A172 (cell line): ENCODE measurements around the gene GPAM. TPM values are rescaled to one million over a fixed set of nuclear protein-coding genes. Genes with fewer than 3 reads are reported as not detected.
"Not testable (repeated sequence)": the region's sequence is repeated elsewhere in the genome, so short reads cannot be mapped to it uniquely, and the experiment has no call there.

Experiments
- DNase-seq: peaks from one replicate; pipeline ENCODE4 v3.0.0-alpha.2; 2015; ENCODE audit warnings: low spot score
- total RNA-seq: library from RNA; depleted of rRNA; stranded (reverse); fragments of >200 nt; shearing (Covaris generic); gene quantifications from 2 replicates; pipeline ENCODE4 v1.2.3, GENCODE V29; 2014

Gene GPAM
- total RNA-seq, 1 experiment from 2014 or later, result 12.0 TPM

DNA sequence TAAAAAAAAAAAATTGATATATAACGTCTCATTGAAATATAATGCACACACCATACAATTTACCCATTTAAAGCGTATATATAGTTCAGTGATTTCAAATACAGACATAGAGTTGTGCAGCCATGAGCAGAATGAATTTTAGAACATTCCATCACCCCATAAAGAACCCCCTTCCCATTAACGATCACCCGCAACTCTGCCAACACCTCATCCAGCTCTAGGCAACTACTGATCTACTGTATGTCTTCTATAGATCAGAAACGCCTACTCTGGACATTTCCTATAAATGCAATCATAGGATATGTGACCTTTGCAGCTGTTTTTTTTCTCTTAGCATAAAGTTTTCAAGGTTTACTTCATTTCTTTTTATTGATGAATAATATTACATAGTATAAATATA lies 33.4 kb upstream of the GPAM start:
- no peak for DNase-seq

GRCh38 chr10:112216151-112216550 lies 32.6 kb upstream of the GPAM start:
- no peak for DNase-seq

- DNase-seq, result no peak
Observed at GRCh38 chr10:112215342-112215774, 31.8 kb upstream of the GPAM start.

DNA sequence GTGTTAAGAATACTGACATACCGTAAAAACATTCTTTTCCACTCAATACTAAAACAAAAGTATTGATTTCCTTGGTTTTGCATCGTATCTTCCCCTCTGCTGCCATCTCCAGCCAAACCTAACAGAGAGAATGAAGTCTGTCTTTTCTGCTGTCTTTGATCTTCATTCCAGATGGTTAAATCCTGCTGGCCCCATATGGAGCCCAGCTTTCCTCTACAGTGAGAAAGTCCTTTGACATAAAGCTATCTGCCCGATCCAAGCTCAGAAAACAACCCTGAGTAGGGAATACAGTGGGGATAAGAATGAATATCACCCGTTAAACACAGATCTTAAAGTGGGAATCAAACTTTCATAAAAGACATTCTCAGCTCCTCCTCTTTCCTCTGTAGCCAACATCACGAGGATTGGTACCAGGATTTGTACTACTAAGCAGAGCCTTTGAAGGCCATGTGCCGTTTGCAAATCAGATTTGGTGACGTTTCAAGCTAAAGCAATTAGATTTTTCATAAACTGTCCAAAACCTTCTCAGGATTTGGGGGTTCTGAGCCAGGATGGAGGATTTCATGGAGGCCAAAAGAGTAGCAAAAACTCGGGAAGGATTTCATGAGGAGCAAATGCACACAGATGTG lies 30.8 kb upstream of the GPAM start:
- DNase-seq, result no peak

- DNase-seq, result peak; percentile 31
Observed at GRCh38 chr10:112213836-112214235, 30.3 kb upstream of the GPAM start.

GRCh38 chr10:112213098-112213823 lies 29.7 kb upstream of the GPAM start:
- DNase-seq, result no peak

GRCh38 chr10:112210666-112211065 lies 27.1 kb upstream of the GPAM start:
- no peak for DNase-seq

GRCh38 chr10:112209684-112210131 lies 26.1 kb upstream of the GPAM start:
- no peak for DNase-seq

GRCh38 chr10:112208997-112209396 lies 25.4 kb upstream of the GPAM start:
- DNase-seq, result no peak

DNA sequence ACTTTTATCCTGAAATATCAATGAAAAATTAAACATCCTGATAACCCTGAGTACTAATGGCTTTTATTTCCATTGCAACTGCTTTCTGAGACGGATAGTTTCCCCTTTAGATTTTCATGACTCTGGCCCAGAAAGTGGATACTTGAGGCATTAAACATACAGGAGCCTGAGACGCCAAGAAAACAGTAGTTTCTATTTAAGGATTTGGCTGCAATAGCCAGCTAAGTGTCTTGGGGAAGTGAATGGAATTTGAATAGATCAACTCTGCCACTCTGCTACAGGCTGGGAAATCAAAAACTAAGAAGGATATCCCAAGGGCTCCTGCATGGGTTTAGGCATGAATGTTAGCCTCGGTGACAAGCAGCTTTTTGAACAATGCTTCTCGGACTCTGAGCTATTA lies 24.7 kb upstream of the GPAM start:
- no peak for DNase-seq

- DNase-seq, result no peak
Observed at GRCh38 chr10:112203328-112204076, 19.9 kb upstream of the GPAM start.

- DNase-seq, result peak; percentile 23
Observed at GRCh38 chr10:112202561-112203241, 19.1 kb upstream of the GPAM start.

DNA sequence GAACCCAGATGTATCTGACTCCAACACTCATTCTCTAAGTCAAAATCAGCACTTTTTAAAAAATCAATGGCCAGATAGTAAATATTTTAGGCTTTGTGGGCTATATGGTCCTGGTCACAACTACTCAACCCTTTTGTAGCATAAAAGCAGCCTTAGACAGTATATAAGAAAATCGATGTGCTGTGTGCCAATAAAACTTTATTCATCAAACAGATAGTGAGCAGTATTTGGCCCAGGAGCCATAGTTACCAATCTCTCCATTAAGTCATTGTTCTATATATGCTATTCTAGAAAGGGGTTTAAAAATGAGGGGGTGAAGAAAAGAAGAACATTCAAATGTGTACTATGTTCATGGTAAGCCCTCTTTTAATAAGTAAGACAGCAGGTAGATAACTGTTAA lies 18.5 kb upstream of the GPAM start:
- DNase-seq, result no peak

- DNase-seq, result no peak
Observed at GRCh38 chr10:112201334-112201733, 17.8 kb upstream of the GPAM start.

- not testable (repeated sequence) for DNase-seq
Observed at GRCh38 chr10:112200259-112200658, 16.7 kb upstream of the GPAM start.

DNA sequence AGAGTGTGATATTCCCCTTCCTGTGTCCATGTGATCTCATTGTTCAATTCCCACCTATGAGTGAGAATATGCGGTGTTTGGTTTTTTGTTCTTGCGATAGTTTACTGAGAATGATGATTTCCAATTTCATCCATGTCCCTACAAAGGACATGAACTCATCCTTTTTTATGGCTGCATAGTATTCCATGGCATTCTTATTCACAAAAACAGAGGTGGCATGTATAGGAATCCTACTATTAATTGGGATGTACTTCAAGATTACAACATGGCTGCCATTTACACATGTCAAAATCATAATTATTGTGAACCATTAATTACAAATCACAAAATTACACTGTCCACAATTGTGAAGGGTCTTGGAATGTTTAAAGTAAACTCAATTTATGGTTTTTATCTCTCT lies 14.1 kb upstream of the GPAM start:
- DNase-seq, result not testable (repeated sequence)

GRCh38 chr10:112195224-112195623 lies 11.7 kb upstream of the GPAM start:
- no peak for DNase-seq

DNA sequence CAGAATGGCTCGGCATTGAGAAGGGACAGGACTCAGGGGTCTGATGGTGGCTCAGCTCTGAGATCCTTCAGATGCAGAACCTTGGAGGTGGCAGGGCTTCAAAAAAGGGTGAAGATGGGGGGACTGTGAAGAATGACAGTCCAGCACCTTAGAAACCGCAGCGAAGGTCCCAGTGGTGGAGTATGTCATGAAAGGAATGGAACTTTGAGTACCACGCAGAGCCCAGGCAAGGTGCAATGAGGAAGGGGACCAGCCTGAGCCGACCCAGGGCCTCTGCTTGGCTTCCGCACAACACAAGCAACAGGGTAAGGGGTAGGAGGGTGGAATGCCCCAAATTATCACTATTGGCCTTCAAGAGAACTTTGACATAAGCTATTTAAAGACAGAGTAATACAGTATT lies 8.2 kb upstream of the GPAM start:
- no peak for DNase-seq

GRCh38 chr10:112191041-112191590 lies 7.6 kb upstream of the GPAM start:
- DNase-seq, result no peak

DNA sequence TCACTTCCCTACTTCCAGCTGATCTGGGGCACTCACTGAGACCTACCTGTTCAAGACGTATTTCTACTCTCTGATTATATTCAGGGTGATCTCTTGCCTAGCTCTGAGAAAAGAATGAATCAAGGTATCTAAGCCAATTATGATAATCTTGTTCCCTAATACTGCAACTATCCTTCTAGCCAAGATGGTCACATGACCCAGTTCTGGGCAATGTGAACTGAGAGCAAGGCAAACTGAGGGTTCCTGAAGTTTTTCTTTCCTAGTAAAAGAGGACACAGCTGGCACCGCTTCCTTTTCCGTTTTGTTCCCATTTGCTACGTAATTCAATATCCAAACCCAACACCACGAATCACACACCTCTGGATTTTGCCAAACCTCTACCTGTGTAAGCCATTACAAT lies 5.9 kb upstream of the GPAM start:
- no peak for DNase-seq

DNA sequence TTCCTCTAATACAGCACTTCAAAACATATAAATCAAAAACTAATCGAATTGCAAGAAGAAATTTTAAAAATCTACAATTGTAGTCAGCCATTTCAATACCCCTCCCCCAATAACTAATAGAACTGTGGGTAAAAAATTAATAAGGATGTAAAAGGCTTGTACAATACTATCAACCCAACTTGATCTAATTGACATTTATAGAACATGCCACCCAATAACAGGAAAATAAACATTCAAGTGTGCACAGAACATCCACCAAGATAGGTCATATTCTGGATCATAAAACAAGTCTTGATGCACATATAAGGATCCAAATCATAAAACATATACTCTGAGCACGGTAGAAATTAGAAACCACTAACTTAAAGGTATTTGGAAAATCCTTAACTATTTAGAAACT lies 4.0 kb upstream of the GPAM start:
- no peak for DNase-seq

DNA sequence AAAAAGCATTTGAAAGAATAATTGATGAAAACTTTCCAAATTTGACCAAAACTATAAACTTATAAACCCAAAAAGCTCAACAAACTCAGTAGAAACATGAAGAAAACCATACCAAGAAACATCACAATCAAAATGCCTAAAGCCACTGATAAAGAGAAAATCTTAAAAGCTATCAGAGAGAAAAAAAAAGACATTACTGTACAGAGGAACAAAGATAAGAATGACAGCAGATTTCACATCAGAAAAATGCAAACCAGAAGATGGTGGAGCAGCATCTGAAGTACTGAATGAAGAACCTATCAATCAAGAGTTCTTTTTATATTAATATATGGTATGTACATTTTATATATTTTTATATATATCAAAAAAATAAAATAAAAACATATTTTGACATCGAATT lies 2.4 kb upstream of the GPAM start:
- DNase-seq, result no peak
